ENCODE data around the gene DLX2.

GRCh38 chr2:172089005-172089504, 13.6 kb downstream of the DLX2 start:
- no peak for TF ChIP-seq POLR2A (IDR thresholded peaks at IDR 0.05; ENCODE audit: low read length)
- TF ChIP-seq CEBPB (IDR thresholded peaks at IDR 0.05): no peak
- no peak for TF ChIP-seq RFX5 (IDR thresholded peaks at IDR 0.05)
- TF ChIP-seq EP300 (IDR thresholded peaks at IDR 0.05): no peak
- no peak for TF ChIP-seq CTCF (IDR thresholded peaks at IDR 0.05)
- TF ChIP-seq CHD2 (IDR thresholded peaks at IDR 0.05; ENCODE audit: low read length, partially characterized antibody): no peak
- no peak for TF ChIP-seq MAX (IDR thresholded peaks at IDR 0.05)
- no peak for TF ChIP-seq HOXA7 (CRISPR knock-in tag; IDR thresholded peaks at IDR 0.05)
- no peak for TF ChIP-seq CHD4 (IDR thresholded peaks at IDR 0.05; ENCODE audit: borderline replicate concordance)
- TF ChIP-seq HES2 (IDR thresholded peaks at IDR 0.05): no peak

All from A549 (cell line).